HK-2 (cell line): ENCODE measurements around the gene TMEM134.

Source experiments
- DNase-seq: peaks from one replicate; pipeline ENCODE4 v3.0.0-alpha.2; 2018; ENCODE audit not compliant: unreplicated experiment

TMEM134 gene

GRCh38 chr11:67458266-67458665 is 10.8 kb downstream of the TMEM134 start:
- no peak for DNase-seq

GRCh38 chr11:67457453-67457852 is 11.6 kb downstream of the TMEM134 start:
- no peak for DNase-seq

GRCh38 chr11:67456068-67456705 is 12.9 kb downstream of the TMEM134 start:
- no peak for DNase-seq

- no peak for DNase-seq
These were observed 14.0 kb downstream of the TMEM134 start, which contains the start of gene CABP4 for GRCh38 chr11:67455054-67455453. Gene CABP4 (plus strand): TSS chr11:67455354. CDS start chr11:67455424, 70 bp downstream.

GRCh38 chr11:67453816-67454732 is 15.0 kb downstream of the TMEM134 start:
- DNase-seq: no peak

DNA sequence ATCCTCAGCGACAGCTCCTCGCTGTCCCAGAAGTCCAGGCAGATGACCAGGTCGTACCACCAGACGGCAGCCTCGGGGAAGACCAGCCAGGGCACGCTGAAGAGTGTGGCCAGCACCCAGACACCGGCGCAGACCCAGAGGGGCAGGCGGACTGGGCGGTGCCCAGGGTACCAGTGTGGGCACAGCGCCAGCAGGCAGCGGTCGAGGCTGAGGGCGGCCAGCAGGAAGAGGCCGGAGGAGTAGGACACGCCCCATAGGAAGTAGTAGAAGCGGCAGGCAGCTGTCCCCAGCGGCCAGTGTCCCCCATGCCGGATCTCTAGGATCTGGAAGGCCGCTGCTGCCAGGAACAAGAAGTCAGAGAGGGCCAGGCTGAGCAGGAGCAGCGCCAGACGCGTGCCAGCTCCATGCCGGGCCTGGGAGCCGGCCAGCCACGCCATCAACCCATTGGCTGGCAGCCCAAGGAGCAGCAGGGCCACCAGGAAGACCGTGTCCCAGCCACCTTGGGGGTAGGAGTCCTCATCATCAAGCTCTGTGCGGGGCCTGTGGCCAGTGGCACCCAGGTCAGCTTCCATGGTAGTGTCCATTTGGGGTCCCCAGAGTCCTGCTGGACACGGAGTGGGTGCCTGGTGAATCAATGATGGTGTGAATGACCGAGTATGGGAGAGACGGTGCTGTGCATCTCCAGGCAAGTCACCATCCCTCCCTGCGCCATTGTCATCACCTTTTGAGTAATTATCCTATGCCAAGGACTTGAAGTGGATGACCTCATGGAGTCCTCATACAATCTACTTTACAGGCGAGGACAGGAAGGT is 16.7 kb downstream of the TMEM134 start, which contains the start of gene GPR152:
Gene GPR152 (minus strand): TSS at position 589 of the 812 bp plus-strand sequence. CDS start 5 bp downstream, at position 584.
- no peak for DNase-seq

- DNase-seq: no peak
These were observed 17.4 kb downstream of the TMEM134 start for GRCh38 chr11:67451658-67451976.

- DNase-seq: no peak
These were observed 18.0 kb downstream of the TMEM134 start for GRCh38 chr11:67450796-67451657.

GRCh38 chr11:67449116-67449844 is 19.8 kb downstream of the TMEM134 start:
- no peak for DNase-seq

DNA sequence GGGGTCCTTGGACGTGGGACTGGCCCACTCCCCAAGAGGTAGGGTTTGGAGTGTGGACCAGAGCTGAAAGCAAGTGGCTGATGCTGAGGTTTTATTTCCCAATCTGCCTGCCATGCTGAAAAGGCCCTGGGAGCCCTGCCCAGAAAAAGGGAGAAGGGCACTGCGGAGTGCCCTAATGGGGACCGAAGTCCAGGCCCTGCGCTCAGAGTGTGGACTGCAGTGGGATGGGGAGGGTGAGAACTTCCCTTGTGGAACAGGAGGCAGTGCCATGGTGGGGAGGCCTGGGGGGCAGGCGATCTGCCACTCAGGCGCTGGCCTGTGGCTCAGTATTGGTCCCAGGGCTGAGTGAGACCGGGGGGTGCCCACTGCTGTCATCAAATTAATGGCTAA is 20.8 kb downstream of the TMEM134 start:
- no peak for DNase-seq

DNA sequence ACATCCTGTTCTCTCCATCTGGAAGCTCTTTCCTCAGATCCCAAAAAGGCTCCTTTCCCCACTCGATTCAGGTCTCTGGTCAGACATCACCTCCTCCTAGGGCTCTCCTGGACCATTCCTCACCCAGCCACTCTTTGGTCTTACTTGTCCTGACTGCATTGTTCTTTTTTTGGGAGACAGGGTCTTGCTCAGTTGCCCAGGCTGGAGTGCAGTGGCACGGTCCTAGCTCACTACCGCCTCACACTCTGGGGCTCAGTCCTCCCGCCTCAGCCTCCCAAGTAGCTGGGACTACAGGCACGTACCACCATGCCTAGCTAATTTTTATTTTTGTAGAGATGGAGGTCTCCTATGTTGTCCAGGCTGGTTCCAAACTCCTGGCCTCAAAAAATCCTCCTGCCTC is 23.5 kb downstream of the TMEM134 start:
- no peak for DNase-seq

GRCh38 chr11:67442504-67443404 is 26.3 kb downstream of the TMEM134 start:
- no peak for DNase-seq

GRCh38 chr11:67441731-67442351 is 27.2 kb downstream of the TMEM134 start:
- DNase-seq: no peak

DNA sequence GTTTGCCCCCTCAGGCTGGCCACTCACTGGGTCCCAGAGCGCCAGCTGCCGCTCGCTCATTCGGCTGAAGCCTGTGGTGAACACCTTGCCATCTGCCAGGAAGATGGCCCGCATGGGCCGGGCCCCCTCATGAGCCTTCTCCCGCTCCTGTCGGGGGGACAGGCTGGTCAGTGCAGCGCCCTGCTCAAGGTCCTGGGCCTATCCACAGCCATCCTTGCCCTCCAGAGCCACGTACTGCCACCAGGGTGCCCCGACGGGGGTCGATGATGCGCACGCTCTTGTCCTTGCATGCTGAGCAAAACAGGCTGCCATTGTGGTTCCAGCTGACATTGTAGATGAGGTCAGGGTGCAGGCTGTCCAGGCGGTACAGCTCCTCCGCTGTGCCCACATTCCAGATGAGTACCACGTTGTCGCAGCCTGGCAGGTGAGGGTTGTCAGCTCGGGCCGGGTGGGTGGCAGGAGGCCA is 27.9 kb downstream of the TMEM134 start:
- no peak for DNase-seq

- DNase-seq: no peak
These were observed 28.6 kb downstream of the TMEM134 start for GRCh38 chr11:67440229-67441097.

GRCh38 chr11:67439321-67440228 is 29.5 kb downstream of the TMEM134 start:
- no peak for DNase-seq
